GM23338 (cell line): ENCODE data around the gene LMO2. TPM values are rescaled to one million over a fixed set of nuclear protein-coding genes. Genes with fewer than 3 reads are reported as not detected.

ENCODE experiments used
- ATAC-seq: fragments of 200-7000 bp; cut with Tn5 transposase; 3 replicates; pipeline ENCODE4 v1.9.1; 2020
- DNase-seq: peaks from one replicate; pipeline ENCODE4 v3.0.0-alpha.2; 2015; ENCODE audit warnings: low spot score
- H2AFZ ChIP-seq: fragments of 200-600 bp; sonication (generic); 2 replicates; pipeline ENCODE4 v1.8.0; 2016; ENCODE audit warnings: antibody characterized with exemption, mild to moderate bottlenecking, moderate library complexity
- H3F3A ChIP-seq: fragments of 200-600 bp; sonication (generic); replicated peaks from 2 replicates; pipeline ENCODE4 v1.8.0; 2017; ENCODE audit warnings: antibody characterized with exemption, mixed run types, low read depth
- H3K27ac ChIP-seq: fragments of 200-600 bp; sonication (generic); 2 replicates; pipeline ENCODE4 v1.6.1; 2016; ENCODE audit warnings: low read depth
- H3K27me3 ChIP-seq: fragments of 200-600 bp; sonication (generic); 2 replicates; pipeline ENCODE4 v1.8.0; 2016; ENCODE audit warnings: mild to moderate bottlenecking, mixed run types, moderate library complexity; ENCODE audit not compliant: insufficient read depth
- H3K36me3 ChIP-seq: fragments of 200-600 bp; sonication (generic); 2 replicates; pipeline ENCODE4 v1.8.0; 2016; ENCODE audit warnings: mild to moderate bottlenecking; ENCODE audit not compliant: insufficient read depth
- H3K4me1 ChIP-seq: fragments of 200-600 bp; sonication (generic); 2 replicates; pipeline ENCODE4 v1.8.0; 2016; ENCODE audit warnings: mild to moderate bottlenecking, moderate library complexity; ENCODE audit not compliant: insufficient read depth
- H3K4me2 ChIP-seq: fragments of 200-600 bp; sonication (generic); 2 replicates; pipeline ENCODE4 v1.7.1; 2017; ENCODE audit warnings: mixed run types
- H3K4me3 ChIP-seq: fragments of 200-600 bp; sonication (generic); 2 replicates; pipeline ENCODE4 v1.6.1; 2016; ENCODE audit warnings: mixed run types
- H3K79me2 ChIP-seq: fragments of 200-600 bp; sonication (generic); replicated peaks from 2 replicates; pipeline ENCODE4 v1.8.0; 2017; ENCODE audit warnings: mild to moderate bottlenecking; ENCODE audit not compliant: insufficient read depth
- H3K9me2 ChIP-seq: fragments of 200-600 bp; sonication (generic); 2 replicates; pipeline ENCODE4 v1.8.0; 2017; ENCODE audit not compliant: insufficient read depth
- H4K20me1 ChIP-seq: fragments of 200-600 bp; sonication (generic); replicated peaks from 2 replicates; pipeline ENCODE4 v1.8.0; 2017; ENCODE audit warnings: mild to moderate bottlenecking; ENCODE audit not compliant: insufficient read depth
- H3K27ac Mint-ChIP-seq: 2 replicates; pipeline ENCODE4 v1.8.0; 2020; ENCODE audit warnings: inconsistent platforms, mild to moderate bottlenecking, moderate library complexity, mixed read lengths
- H3K27me3 Mint-ChIP-seq: 3 replicates; pipeline ENCODE4 v1.8.0; 2022; ENCODE audit warnings: low read depth, mild to moderate bottlenecking, moderate library complexity, mixed read lengths, inconsistent platforms; ENCODE audit not compliant: insufficient read depth, poor library complexity
- H3K36me3 Mint-ChIP-seq: 3 replicates; pipeline ENCODE4 v1.8.0; 2021; ENCODE audit warnings: low read depth, mild to moderate bottlenecking, inconsistent platforms, moderate library complexity, mixed read lengths
- H3K4me1 Mint-ChIP-seq: 3 replicates; pipeline ENCODE4 v1.8.0; 2020; ENCODE audit warnings: mild to moderate bottlenecking, inconsistent platforms, mixed read lengths
- H3K4me3 Mint-ChIP-seq: 3 replicates; pipeline ENCODE4 v1.8.0; 2021; ENCODE audit warnings: moderate library complexity, mild to moderate bottlenecking, inconsistent platforms, mixed read lengths
- H3K9me3 Mint-ChIP-seq: 3 replicates; pipeline ENCODE4 v1.8.0; 2020; ENCODE audit warnings: moderate library complexity, mild to moderate bottlenecking, inconsistent platforms, mixed read lengths
- CREB1 ChIP-seq: fragments of 250-450 bp; sonication (Bioruptor Pico); IDR thresholded peaks from 2 replicates; pipeline ENCODE4 v1.5.0; 2020; ENCODE audit warnings: low read depth, mild to moderate bottlenecking, moderate library complexity
- EZH2 ChIP-seq: fragments of 200-600 bp; sonication (generic); IDR thresholded peaks from one replicate; pipeline ENCODE4 v1.8.0; 2017; ENCODE audit warnings: antibody characterized with exemption, mild to moderate bottlenecking, low read depth; ENCODE audit not compliant: unreplicated experiment
- EZH2phosphoT487 ChIP-seq: fragments of 200-600 bp; sonication (generic); IDR thresholded peaks from one replicate; pipeline ENCODE4 v1.8.1; 2018; ENCODE audit warnings: antibody characterized with exemption; ENCODE audit not compliant: unreplicated experiment
- JUNB ChIP-seq: IDR thresholded peaks from one replicate; pipeline ENCODE4 v1.6.1; 2016; ENCODE audit warnings: antibody characterized with exemption; ENCODE audit not compliant: unreplicated experiment
- NANOG ChIP-seq: IDR thresholded peaks from 2 replicates; pipeline ENCODE4 v1.6.1; 2016; ENCODE audit warnings: antibody characterized with exemption, borderline replicate concordance
- POLR2AphosphoS5 ChIP-seq: IDR thresholded peaks from 2 replicates; pipeline ENCODE4 v1.6.1; 2016; ENCODE audit warnings: antibody characterized with exemption, low read depth
- STAT1 ChIP-seq: IDR thresholded peaks from one replicate; pipeline ENCODE4 v1.6.1; 2016; ENCODE audit warnings: antibody characterized with exemption; ENCODE audit not compliant: unreplicated experiment
- ZNF114 ChIP-seq: fragments of 250-450 bp; sonication (Bioruptor Pico); IDR thresholded peaks from 2 replicates; pipeline ENCODE4 v1.5.0; 2020; ENCODE audit warnings: mild to moderate bottlenecking, moderate library complexity
- ZNF331 ChIP-seq: fragments of 250-450 bp; sonication (Bioruptor Pico); IDR thresholded peaks from 2 replicates; pipeline ENCODE4 v1.5.0; 2020; ENCODE audit warnings: low read depth, mild to moderate bottlenecking, moderate library complexity
- polyA plus RNA-seq: library from polyadenylated mRNA; unstranded; fragments of >200 nt; fragmentation: Nextera tagmentation; extraction: Ambion mirVana; gene quantifications from 2 replicates; pipeline ENCODE4 v1.2.1, GENCODE V29; 2016
- total RNA-seq: library from RNA; depleted of rRNA; stranded (reverse); fragments of >200 nt; shearing (Covaris generic); gene quantifications from 2 replicates; pipeline ENCODE4 v1.2.3, GENCODE V29; 2014
- TF ChIP-seq, protein P1 (sequence below): fragments of 250-450 bp; sonication (Bioruptor Pico); IDR thresholded peaks from 2 replicates; pipeline ENCODE4 v1.5.0; 2020; ENCODE audit warnings: mild to moderate bottlenecking, moderate library complexity
- TF ChIP-seq, protein P2 (sequence below), 2 experiments: fragments of 200-600 bp in 1 of 2; sonication (generic) in 1 of 2; conservative IDR thresholded peaks; 2 replicates each; pipeline versions ENCODE4 v1.5.1 to v1.6.1; 2016 to 2017; ENCODE audit warnings: antibody characterized with exemption in 2 of 2, low read depth in 2 of 2, mild to moderate bottlenecking in 2 of 2, moderate library complexity in 1 of 2
- TF ChIP-seq, protein P3 (sequence below): IDR thresholded peaks from 2 replicates; pipeline ENCODE4 v1.6.1; 2016; ENCODE audit warnings: antibody characterized with exemption
- TF ChIP-seq, protein P4 (sequence below): IDR thresholded peaks from one replicate; pipeline ENCODE4 v1.6.1; 2018; ENCODE audit warnings: antibody characterized with exemption; ENCODE audit not compliant: unreplicated experiment

The LMO2 gene
- total and polyA plus RNA-seq, 2 experiments from 2014 or later, result 1.4 to 3.1 TPM

DNA sequence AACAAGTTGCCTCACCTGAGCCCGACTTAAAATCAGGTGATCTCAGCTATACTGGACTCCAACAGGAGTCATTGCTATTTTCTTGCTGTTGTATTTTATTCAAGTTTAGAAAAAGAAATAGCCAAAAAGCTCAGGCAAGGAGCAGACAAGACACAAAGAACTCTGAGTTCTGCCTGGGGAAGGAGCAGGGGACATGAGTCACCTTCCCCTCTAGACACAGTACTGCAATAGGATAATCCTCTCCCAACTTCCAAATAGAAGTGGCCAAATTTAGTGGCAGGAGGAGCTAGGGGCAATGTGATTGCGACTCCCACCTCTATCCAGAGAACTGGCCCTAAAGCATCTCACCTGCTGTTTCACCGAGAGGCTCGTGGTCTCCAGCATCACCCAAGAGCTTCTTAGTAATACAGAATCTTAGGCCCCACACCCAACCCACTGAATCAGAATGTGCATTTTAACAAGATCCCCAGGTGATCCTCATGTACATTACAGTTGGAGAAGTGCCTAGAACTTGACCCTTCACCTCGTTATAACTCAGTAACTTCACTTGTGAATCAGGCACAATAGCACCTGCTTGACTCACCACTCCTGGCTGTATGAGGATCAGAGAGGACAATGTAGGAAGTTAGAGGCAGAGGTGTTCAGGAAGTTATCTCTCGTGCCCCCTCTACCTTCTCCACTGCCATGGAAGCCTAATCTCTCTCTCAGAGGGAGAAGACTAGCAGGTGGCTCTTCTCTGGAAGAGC lies 60.8 kb downstream of the LMO2 start:
- TF ChIP-seq, protein P1, sequence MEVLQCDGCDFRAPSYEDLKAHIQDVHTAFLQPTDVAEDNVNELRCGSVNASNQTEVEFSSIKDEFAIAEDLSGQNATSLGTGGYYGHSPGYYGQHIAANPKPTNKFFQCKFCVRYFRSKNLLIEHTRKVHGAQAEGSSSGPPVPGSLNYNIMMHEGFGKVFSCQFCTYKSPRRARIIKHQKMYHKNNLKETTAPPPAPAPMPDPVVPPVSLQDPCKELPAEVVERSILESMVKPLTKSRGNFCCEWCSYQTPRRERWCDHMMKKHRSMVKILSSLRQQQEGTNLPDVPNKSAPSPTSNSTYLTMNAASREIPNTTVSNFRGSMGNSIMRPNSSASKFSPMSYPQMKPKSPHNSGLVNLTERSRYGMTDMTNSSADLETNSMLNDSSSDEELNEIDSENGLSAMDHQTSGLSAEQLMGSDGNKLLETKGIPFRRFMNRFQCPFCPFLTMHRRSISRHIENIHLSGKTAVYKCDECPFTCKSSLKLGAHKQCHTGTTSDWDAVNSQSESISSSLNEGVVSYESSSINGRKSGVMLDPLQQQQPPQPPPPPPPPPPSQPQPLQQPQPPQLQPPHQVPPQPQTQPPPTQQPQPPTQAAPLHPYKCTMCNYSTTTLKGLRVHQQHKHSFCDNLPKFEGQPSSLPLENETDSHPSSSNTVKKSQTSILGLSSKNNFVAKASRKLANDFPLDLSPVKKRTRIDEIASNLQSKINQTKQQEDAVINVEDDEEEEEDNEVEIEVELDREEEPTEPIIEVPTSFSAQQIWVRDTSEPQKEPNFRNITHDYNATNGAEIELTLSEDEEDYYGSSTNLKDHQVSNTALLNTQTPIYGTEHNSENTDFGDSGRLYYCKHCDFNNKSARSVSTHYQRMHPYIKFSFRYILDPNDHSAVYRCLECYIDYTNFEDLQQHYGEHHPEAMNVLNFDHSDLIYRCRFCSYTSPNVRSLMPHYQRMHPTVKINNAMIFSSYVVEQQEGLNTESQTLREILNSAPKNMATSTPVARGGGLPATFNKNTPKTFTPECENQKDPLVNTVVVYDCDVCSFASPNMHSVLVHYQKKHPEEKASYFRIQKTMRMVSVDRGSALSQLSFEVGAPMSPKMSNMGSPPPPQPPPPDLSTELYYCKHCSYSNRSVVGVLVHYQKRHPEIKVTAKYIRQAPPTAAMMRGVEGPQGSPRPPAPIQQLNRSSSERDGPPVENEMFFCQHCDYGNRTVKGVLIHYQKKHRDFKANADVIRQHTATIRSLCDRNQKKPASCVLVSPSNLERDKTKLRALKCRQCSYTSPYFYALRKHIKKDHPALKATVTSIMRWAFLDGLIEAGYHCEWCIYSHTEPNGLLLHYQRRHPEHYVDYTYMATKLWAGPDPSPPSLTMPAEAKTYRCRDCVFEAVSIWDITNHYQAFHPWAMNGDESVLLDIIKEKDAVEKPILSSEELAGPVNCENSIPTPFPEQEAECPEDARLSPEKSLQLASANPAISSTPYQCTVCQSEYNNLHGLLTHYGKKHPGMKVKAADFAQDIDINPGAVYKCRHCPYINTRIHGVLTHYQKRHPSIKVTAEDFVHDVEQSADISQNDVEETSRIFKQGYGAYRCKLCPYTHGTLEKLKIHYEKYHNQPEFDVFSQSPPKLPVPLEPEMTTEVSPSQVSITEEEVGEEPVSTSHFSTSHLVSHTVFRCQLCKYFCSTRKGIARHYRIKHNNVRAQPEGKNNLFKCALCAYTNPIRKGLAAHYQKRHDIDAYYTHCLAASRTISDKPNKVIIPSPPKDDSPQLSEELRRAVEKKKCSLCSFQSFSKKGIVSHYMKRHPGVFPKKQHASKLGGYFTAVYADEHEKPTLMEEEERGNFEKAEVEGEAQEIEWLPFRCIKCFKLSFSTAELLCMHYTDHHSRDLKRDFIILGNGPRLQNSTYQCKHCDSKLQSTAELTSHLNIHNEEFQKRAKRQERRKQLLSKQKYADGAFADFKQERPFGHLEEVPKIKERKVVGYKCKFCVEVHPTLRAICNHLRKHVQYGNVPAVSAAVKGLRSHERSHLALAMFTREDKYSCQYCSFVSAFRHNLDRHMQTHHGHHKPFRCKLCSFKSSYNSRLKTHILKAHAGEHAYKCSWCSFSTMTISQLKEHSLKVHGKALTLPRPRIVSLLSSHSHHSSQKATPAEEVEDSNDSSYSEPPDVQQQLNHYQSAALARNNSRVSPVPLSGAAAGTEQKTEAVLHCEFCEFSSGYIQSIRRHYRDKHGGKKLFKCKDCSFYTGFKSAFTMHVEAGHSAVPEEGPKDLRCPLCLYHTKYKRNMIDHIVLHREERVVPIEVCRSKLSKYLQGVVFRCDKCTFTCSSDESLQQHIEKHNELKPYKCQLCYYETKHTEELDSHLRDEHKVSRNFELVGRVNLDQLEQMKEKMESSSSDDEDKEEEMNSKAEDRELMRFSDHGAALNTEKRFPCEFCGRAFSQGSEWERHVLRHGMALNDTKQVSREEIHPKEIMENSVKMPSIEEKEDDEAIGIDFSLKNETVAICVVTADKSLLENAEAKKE (CRISPR knock-in tag), result no peak
- TF ChIP-seq ZNF331 (CRISPR knock-in tag), result no peak
- TF ChIP-seq NANOG, result no peak
- TF ChIP-seq, protein P2, sequence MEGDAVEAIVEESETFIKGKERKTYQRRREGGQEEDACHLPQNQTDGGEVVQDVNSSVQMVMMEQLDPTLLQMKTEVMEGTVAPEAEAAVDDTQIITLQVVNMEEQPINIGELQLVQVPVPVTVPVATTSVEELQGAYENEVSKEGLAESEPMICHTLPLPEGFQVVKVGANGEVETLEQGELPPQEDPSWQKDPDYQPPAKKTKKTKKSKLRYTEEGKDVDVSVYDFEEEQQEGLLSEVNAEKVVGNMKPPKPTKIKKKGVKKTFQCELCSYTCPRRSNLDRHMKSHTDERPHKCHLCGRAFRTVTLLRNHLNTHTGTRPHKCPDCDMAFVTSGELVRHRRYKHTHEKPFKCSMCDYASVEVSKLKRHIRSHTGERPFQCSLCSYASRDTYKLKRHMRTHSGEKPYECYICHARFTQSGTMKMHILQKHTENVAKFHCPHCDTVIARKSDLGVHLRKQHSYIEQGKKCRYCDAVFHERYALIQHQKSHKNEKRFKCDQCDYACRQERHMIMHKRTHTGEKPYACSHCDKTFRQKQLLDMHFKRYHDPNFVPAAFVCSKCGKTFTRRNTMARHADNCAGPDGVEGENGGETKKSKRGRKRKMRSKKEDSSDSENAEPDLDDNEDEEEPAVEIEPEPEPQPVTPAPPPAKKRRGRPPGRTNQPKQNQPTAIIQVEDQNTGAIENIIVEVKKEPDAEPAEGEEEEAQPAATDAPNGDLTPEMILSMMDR (conservative IDR thresholded peaks at IDR 0.05; ENCODE audit: low read depth in 2 of 2), result no peak
- TF ChIP-seq, protein P3, sequence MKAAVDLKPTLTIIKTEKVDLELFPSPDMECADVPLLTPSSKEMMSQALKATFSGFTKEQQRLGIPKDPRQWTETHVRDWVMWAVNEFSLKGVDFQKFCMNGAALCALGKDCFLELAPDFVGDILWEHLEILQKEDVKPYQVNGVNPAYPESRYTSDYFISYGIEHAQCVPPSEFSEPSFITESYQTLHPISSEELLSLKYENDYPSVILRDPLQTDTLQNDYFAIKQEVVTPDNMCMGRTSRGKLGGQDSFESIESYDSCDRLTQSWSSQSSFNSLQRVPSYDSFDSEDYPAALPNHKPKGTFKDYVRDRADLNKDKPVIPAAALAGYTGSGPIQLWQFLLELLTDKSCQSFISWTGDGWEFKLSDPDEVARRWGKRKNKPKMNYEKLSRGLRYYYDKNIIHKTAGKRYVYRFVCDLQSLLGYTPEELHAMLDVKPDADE, result no peak
- TF ChIP-seq EZH2phosphoT487, result no peak
- TF ChIP-seq ZNF114 (CRISPR knock-in tag), result no peak
- no peak for TF ChIP-seq EZH2
- TF ChIP-seq POLR2AphosphoS5, result no peak
- TF ChIP-seq CREB1 (CRISPR knock-in tag), result no peak
- TF ChIP-seq STAT1, result no peak
- TF ChIP-seq, protein P4, sequence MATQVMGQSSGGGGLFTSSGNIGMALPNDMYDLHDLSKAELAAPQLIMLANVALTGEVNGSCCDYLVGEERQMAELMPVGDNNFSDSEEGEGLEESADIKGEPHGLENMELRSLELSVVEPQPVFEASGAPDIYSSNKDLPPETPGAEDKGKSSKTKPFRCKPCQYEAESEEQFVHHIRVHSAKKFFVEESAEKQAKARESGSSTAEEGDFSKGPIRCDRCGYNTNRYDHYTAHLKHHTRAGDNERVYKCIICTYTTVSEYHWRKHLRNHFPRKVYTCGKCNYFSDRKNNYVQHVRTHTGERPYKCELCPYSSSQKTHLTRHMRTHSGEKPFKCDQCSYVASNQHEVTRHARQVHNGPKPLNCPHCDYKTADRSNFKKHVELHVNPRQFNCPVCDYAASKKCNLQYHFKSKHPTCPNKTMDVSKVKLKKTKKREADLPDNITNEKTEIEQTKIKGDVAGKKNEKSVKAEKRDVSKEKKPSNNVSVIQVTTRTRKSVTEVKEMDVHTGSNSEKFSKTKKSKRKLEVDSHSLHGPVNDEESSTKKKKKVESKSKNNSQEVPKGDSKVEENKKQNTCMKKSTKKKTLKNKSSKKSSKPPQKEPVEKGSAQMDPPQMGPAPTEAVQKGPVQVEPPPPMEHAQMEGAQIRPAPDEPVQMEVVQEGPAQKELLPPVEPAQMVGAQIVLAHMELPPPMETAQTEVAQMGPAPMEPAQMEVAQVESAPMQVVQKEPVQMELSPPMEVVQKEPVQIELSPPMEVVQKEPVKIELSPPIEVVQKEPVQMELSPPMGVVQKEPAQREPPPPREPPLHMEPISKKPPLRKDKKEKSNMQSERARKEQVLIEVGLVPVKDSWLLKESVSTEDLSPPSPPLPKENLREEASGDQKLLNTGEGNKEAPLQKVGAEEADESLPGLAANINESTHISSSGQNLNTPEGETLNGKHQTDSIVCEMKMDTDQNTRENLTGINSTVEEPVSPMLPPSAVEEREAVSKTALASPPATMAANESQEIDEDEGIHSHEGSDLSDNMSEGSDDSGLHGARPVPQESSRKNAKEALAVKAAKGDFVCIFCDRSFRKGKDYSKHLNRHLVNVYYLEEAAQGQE, result no peak
- TF ChIP-seq JUNB, result no peak
- Histone ChIP-seq H2AFZ (no peak overlapping the region), H3K27me3 (peaks cover 31% of the 10 kb centered on the region), H3K4me3 (no peak overlapping the region), H3K79me2 (no peaks in the 10 kb centered on the region), H3K4me2 (no peak overlapping the region), H3K27ac (no peak overlapping the region), H3F3A (no peaks in the 10 kb centered on the region), H3K4me1 (no peaks in the 10 kb centered on the region), H3K9me2 (no peaks in the 10 kb centered on the region), H3K36me3 (no peaks in the 10 kb centered on the region), H4K20me1 (no peaks in the 10 kb centered on the region)
- H3K27ac Mint-ChIP-seq, result no peak overlapping the region
- H3K36me3 Mint-ChIP-seq, result no peaks in the 10 kb centered on the region
- ATAC-seq (no peak), DNase-seq (no peak)
- H3K27me3 Mint-ChIP-seq, result peaks cover 15% of the 10 kb centered on the region
- H3K4me1 Mint-ChIP-seq, result peaks cover 2% of the 10 kb centered on the region; the same call in 1 of the 3 replicates
- no peaks in the 10 kb centered on the region for H3K9me3 Mint-ChIP-seq
- no peak overlapping the region for H3K4me3 Mint-ChIP-seq
